ENCODE data around the gene ANKS1A.

- no peak for TF ChIP-seq CTCF (IDR thresholded peaks at IDR 0.05)
- TF ChIP-seq POLR2A (IDR thresholded peaks at IDR 0.05), result no peak
Measured at GRCh38 chr6:35080821-35081425, 191.9 kb downstream of the ANKS1A start.
